Neural cell (in vitro differentiated cells): ENCODE measurements around the gene CYB5R3. TPM values are rescaled to one million over a fixed set of nuclear protein-coding genes. Genes with fewer than 3 reads are reported as not detected.
"Not testable (repeated sequence)": the region's sequence is repeated elsewhere in the genome, so short reads cannot be mapped to it uniquely, and the experiment has no call there.

Experiments
- H2AFZ ChIP-seq: fragments of 200-600, 300-800 bp; sonication (generic), shearing (Covaris generic); 2 replicates; pipeline ENCODE4 v1.6.0; 2014; ENCODE audit warnings: low read depth, mild to moderate bottlenecking, antibody characterized with exemption, low read length, moderate library complexity
- H3F3A ChIP-seq: fragments of 200-600 bp; shearing (Covaris generic); 2 replicates; pipeline ENCODE4 v1.6.1; 2016; ENCODE audit warnings: mild to moderate bottlenecking, moderate library complexity, mixed read lengths, antibody characterized with exemption, low read length; ENCODE audit not compliant: insufficient read depth, poor library complexity, severe bottlenecking
- H3K27ac ChIP-seq: fragments of 200-600, 300-800 bp; sonication (generic), shearing (Covaris generic); 2 replicates; pipeline ENCODE4 v1.5.1; 2014; ENCODE audit warnings: mild to moderate bottlenecking, low read length, moderate library complexity
- H3K27me3 ChIP-seq: fragments of 300-800, 200-600 bp; sonication (generic), shearing (Covaris generic); 2 replicates; pipeline ENCODE4 v1.6.0; 2014; ENCODE audit warnings: mild to moderate bottlenecking, low read depth, low read length, moderate library complexity; ENCODE audit not compliant: insufficient read depth
- H3K36me3 ChIP-seq: fragments of 300-800, 200-600 bp; sonication (generic), shearing (Covaris generic); 2 replicates; pipeline ENCODE4 v1.5.1; 2014; ENCODE audit warnings: mild to moderate bottlenecking, antibody characterized with exemption, low read length, moderate library complexity; ENCODE audit not compliant: insufficient read depth
- H3K4me2 ChIP-seq: fragments of 300-800, 200-600 bp; sonication (generic), shearing (Covaris generic); 2 replicates; pipeline ENCODE4 v1.6.0; 2014; ENCODE audit warnings: mild to moderate bottlenecking, low read length
- H3K4me3 ChIP-seq: fragments of 300-800, 200-600 bp; sonication (generic), shearing (Covaris generic); 2 replicates; pipeline ENCODE4 v1.5.1; 2014; ENCODE audit warnings: mild to moderate bottlenecking, low read length, moderate library complexity
- H3K79me2 ChIP-seq: fragments of 200-600 bp; shearing (Covaris generic); replicated peaks from 2 replicates; pipeline ENCODE4 v1.6.0; 2014; ENCODE audit warnings: mild to moderate bottlenecking, low read length, moderate library complexity; ENCODE audit not compliant: insufficient read depth
- H3K9ac ChIP-seq: fragments of 300-800, 200-600 bp; sonication (generic), shearing (Covaris generic); 2 replicates; pipeline ENCODE4 v1.6.1; 2016; ENCODE audit warnings: mild to moderate bottlenecking, low read length, mixed read lengths
- H3K9me2 ChIP-seq: fragments of 200-600 bp; shearing (Covaris generic); 2 replicates; pipeline ENCODE4 v1.6.1; 2016; ENCODE audit warnings: mild to moderate bottlenecking, low read length, mixed read lengths; ENCODE audit not compliant: insufficient read depth
- H3K9me3 ChIP-seq: fragments of 200-600, 300-800 bp; sonication (generic), shearing (Covaris generic); 2 replicates; pipeline ENCODE4 v1.6.1; 2016; ENCODE audit warnings: mild to moderate bottlenecking, mixed run types, low read length, moderate library complexity, mixed read lengths
- H4K20me1 ChIP-seq: fragments of 200-600 bp; shearing (Covaris generic); 2 replicates; pipeline ENCODE4 v1.6.1; 2016; ENCODE audit warnings: mild to moderate bottlenecking, mixed run types; ENCODE audit not compliant: insufficient read depth
- CTCF ChIP-seq: fragments of 450-650 bp; IDR thresholded peaks from 2 replicates; pipeline ENCODE4 v1.5.1; 2014; ENCODE audit warnings: antibody characterized with exemption, mild to moderate bottlenecking, moderate library complexity; ENCODE audit not compliant: poor library complexity, severe bottlenecking
- EP300 ChIP-seq: fragments of 450-650 bp; conservative IDR thresholded peaks from 2 replicates; pipeline ENCODE4 v1.6.1; 2014; ENCODE audit warnings: antibody characterized with exemption, mild to moderate bottlenecking, moderate library complexity; ENCODE audit not compliant: poor library complexity, severe bottlenecking
- EZH2 ChIP-seq: fragments of 200-600, 300-800 bp; shearing (Covaris generic), sonication (generic); IDR thresholded peaks from 2 replicates; pipeline ENCODE4 v1.6.1; 2014; ENCODE audit warnings: antibody characterized with exemption, low read length, borderline replicate concordance, mild to moderate bottlenecking; ENCODE audit not compliant: insufficient read depth, poor library complexity, severe bottlenecking
- MXI1 ChIP-seq: fragments of 450-650 bp; conservative IDR thresholded peaks from 2 replicates; pipeline ENCODE4 v1.6.1; 2014; ENCODE audit warnings: antibody characterized with exemption, mild to moderate bottlenecking; ENCODE audit not compliant: poor library complexity, severe bottlenecking
- POLR2AphosphoS5 ChIP-seq: IDR thresholded peaks from 2 replicates; pipeline ENCODE4 v1.6.1; 2012
- RAD21 ChIP-seq: fragments of 450-650 bp; conservative IDR thresholded peaks from 2 replicates; pipeline ENCODE4 v1.6.1; 2014; ENCODE audit warnings: antibody characterized with exemption, mild to moderate bottlenecking, moderate library complexity
- REST ChIP-seq: IDR thresholded peaks from 2 replicates; pipeline ENCODE4 v1.6.1; 2012; ENCODE audit warnings: borderline replicate concordance
- SMC3 ChIP-seq: fragments of 450-650 bp; conservative IDR thresholded peaks from 2 replicates; pipeline ENCODE4 v1.6.1; 2014; ENCODE audit warnings: antibody characterized with exemption, mild to moderate bottlenecking, moderate library complexity; ENCODE audit not compliant: poor library complexity
- TAF1 ChIP-seq: IDR thresholded peaks from 2 replicates; pipeline ENCODE4 v1.6.1; 2012; ENCODE audit warnings: low read depth
- polyA plus RNA-seq: library from polyadenylated mRNA; depleted of rRNA; stranded (reverse); fragments of >200 nt; gene quantifications from 2 replicates; pipeline ENCODE4 v1.2.3, GENCODE V29; 2014

Gene CYB5R3
- polyA plus RNA-seq, 1 donor from 2014 or later = 20.2 TPM

DNA sequence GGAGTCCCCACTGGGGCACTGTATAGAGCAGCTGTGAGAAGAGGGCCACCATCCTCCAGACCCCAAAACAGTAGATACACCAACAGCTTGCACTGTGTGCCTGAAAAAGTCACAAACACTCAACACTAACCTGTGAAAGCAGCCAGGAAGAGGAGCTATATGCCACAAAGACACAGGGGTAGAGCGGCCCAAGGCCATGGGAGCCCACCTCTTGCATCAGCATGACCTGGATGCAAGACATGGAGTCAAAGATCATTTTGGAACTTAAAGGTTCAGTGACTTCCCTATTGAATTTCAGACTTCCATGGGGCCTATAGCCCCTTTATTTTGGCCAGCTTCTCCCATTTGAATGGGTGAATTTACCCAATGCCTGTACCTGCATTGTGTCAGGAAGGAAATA lies 29.7 kb upstream of the CYB5R3 start:
- Histone ChIP-seq H2AFZ (no peak overlapping the region), H3F3A (no peaks in the 10 kb centered on the region), H3K9me2 (no peaks in the 10 kb centered on the region), H4K20me1 (no peaks in the 10 kb centered on the region), H3K9me3 (no peaks in the 10 kb centered on the region), H3K4me3 (no peak overlapping the region), H3K9ac (no peak overlapping the region), H3K36me3 (no peaks in the 10 kb centered on the region), H3K27me3 (no peaks in the 10 kb centered on the region), H3K79me2 (no peaks in the 10 kb centered on the region), H3K27ac (no peak overlapping the region), H3K4me2 (no peak overlapping the region)
- no peak for TF ChIP-seq RAD21
- no peak for TF ChIP-seq MXI1
- no peak for TF ChIP-seq SMC3
- TF ChIP-seq EP300 = no peak
- TF ChIP-seq EZH2 = no peak
- no peak for TF ChIP-seq CTCF
- no peak for TF ChIP-seq TAF1
- TF ChIP-seq POLR2AphosphoS5 = no peak
- no peak for TF ChIP-seq REST

DNA sequence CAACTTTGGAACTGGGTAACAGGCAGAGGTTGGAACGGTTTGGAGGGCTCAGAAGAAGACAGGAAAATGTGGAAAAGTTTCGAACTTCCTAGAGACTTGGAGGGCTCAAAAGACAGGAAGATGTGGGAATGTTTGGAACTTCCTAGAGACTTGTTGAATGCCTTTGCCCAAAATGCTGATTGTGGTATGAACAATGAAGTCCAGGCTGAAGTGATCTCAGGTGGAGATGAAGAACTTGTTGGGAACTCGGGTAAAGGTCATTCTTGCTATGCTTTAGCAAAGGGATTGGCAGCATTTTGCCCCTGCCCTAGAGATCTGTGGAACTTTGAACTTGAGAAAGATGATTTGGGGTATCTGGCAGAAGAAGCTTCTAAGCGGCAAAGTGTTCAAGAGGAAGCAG lies 28.7 kb upstream of the CYB5R3 start:
- not testable (repeated sequence) for H4K20me1 ChIP-seq, H3K4me2 ChIP-seq, H3K9me3 ChIP-seq, H3K79me2 ChIP-seq, H3K36me3 ChIP-seq, H3K27me3 ChIP-seq, H3F3A ChIP-seq, H3K9me2 ChIP-seq, H3K9ac ChIP-seq, H2AFZ ChIP-seq, H3K27ac ChIP-seq, H3K4me3 ChIP-seq

- H3K4me3 ChIP-seq = no peak overlapping the region
- TF ChIP-seq TAF1 (no peak), EZH2 (no peak)
- no peaks in the 10 kb centered on the region for H3K36me3 ChIP-seq
- no peak overlapping the region for H3K27ac ChIP-seq
- H3K4me2 ChIP-seq = no peak overlapping the region
- H3K79me2 ChIP-seq = no peaks in the 10 kb centered on the region
- no peak overlapping the region for H3K9ac ChIP-seq
- no peaks in the 10 kb centered on the region for H4K20me1 ChIP-seq
- H3K9me3 ChIP-seq = no peaks in the 10 kb centered on the region
- H3F3A ChIP-seq = no peaks in the 10 kb centered on the region
- H3K9me2 ChIP-seq = no peaks in the 10 kb centered on the region
- H3K27me3 ChIP-seq = no peaks in the 10 kb centered on the region
- no peak overlapping the region for H2AFZ ChIP-seq
Observed at GRCh38 chr22:42676059-42676607, 26.9 kb upstream of the CYB5R3 start.
